ENCODE data around the gene ARHGEF3. TPM values are rescaled to one million over a fixed set of nuclear protein-coding genes. Genes with fewer than 3 reads are reported as not detected.

Gene ARHGEF3
- total RNA-seq, 1 experiment from 2014 or later, result 7.9 TPM

DNA sequence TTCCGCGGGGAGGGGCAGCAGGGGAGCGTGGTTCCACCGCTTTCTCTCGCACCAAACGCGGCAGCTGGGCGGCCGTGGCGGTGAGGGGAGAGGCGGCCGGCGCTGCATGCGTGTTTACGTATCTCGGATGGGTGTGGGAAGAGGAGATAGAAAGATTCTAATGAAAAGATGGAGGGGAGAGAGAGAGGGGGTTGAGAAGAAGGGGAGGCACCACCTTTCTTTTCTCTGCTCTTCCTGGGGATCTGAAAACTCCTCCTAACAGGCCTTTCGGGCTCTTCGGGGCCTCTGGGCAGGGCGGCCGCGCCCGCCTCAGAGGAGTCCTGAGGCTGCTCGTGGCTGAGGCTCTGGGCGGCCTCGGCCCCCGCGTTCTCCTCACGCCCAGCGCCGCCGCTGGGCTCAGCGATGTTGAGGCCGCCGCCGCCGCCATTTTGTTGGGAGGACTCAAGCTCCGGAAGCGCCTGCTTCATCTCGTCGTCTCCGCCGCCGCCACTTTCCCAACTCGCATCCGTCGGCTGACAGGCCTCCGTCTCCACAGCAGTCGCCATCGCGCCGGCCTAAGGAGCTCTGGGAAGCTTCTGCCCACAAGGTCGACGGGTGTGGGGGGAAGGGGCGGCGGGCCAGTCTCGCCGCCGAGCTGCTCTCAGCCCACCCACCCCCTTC is 119.2 kb downstream of the ARHGEF3 start (continued):
- TF ChIP-seq, protein P1, sequence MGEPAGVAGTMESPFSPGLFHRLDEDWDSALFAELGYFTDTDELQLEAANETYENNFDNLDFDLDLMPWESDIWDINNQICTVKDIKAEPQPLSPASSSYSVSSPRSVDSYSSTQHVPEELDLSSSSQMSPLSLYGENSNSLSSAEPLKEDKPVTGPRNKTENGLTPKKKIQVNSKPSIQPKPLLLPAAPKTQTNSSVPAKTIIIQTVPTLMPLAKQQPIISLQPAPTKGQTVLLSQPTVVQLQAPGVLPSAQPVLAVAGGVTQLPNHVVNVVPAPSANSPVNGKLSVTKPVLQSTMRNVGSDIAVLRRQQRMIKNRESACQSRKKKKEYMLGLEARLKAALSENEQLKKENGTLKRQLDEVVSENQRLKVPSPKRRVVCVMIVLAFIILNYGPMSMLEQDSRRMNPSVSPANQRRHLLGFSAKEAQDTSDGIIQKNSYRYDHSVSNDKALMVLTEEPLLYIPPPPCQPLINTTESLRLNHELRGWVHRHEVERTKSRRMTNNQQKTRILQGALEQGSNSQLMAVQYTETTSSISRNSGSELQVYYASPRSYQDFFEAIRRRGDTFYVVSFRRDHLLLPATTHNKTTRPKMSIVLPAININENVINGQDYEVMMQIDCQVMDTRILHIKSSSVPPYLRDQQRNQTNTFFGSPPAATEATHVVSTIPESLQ (CRISPR knock-in tag; IDR thresholded peaks at IDR 0.05), result no peak
- no peak for TF ChIP-seq GTF2I (CRISPR knock-in tag; conservative IDR thresholded peaks at IDR 0.05)
- TF ChIP-seq, protein P2, sequence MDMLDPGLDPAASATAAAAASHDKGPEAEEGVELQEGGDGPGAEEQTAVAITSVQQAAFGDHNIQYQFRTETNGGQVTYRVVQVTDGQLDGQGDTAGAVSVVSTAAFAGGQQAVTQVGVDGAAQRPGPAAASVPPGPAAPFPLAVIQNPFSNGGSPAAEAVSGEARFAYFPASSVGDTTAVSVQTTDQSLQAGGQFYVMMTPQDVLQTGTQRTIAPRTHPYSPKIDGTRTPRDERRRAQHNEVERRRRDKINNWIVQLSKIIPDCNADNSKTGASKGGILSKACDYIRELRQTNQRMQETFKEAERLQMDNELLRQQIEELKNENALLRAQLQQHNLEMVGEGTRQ (CRISPR knock-in tag; IDR thresholded peaks at IDR 0.05), result no peak
- TF ChIP-seq, protein P3, sequence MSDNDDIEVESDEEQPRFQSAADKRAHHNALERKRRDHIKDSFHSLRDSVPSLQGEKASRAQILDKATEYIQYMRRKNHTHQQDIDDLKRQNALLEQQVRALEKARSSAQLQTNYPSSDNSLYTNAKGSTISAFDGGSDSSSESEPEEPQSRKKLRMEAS (CRISPR knock-in tag; IDR thresholded peaks at IDR 0.05), result no peak
- TF ChIP-seq, protein P4, sequence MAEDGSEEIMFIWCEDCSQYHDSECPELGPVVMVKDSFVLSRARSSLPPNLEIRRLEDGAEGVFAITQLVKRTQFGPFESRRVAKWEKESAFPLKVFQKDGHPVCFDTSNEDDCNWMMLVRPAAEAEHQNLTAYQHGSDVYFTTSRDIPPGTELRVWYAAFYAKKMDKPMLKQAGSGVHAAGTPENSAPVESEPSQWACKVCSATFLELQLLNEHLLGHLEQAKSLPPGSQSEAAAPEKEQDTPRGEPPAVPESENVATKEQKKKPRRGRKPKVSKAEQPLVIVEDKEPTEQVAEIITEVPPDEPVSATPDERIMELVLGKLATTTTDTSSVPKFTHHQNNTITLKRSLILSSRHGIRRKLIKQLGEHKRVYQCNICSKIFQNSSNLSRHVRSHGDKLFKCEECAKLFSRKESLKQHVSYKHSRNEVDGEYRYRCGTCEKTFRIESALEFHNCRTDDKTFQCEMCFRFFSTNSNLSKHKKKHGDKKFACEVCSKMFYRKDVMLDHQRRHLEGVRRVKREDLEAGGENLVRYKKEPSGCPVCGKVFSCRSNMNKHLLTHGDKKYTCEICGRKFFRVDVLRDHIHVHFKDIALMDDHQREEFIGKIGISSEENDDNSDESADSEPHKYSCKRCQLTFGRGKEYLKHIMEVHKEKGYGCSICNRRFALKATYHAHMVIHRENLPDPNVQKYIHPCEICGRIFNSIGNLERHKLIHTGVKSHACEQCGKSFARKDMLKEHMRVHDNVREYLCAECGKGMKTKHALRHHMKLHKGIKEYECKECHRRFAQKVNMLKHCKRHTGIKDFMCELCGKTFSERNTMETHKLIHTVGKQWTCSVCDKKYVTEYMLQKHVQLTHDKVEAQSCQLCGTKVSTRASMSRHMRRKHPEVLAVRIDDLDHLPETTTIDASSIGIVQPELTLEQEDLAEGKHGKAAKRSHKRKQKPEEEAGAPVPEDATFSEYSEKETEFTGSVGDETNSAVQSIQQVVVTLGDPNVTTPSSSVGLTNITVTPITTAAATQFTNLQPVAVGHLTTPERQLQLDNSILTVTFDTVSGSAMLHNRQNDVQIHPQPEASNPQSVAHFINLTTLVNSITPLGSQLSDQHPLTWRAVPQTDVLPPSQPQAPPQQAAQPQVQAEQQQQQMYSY (CRISPR knock-in tag; IDR thresholded peaks at IDR 0.05), result 0 out of 2 replicates have a peak, but pooled peaks have one; percentile 9

DNA sequence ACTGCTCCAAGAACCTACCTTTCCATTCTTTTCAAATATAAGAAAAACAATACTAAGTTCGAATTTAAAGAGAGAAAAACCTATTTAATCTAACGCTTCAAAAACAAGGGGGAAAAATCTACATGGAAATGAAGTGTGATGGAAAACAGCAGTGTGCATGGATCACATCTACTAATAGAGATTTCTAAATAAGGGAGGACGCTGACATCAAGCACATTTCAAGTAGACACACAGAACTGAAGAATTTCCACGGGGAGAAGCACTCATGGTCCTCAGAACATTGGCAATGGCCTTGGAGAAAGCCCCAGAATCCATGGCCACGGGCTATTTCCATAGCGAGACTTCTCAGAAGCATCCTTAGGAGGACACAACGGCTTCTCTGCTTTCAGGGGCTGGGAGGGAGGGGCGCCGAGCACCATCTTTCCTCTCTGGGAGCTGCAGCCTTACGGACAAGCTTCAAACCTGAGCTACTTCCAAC is 119.7 kb downstream of the ARHGEF3 start:
- POLR2A ChIA-PET, result interaction anchor here (0.6 kb wide), 1 partner anchor 8 kb away, joined by 6 read pairs; no protein-coding TSS in a partner anchor
- TF ChIP-seq ZNF219 (CRISPR knock-in tag; IDR thresholded peaks at IDR 0.05; ENCODE audit: borderline replicate concordance), result no peak
- TF ChIP-seq ETV6 (CRISPR knock-in tag; IDR thresholded peaks at IDR 0.05), result no peak
- TF ChIP-seq JAZF1 (CRISPR knock-in tag; IDR thresholded peaks at IDR 0.05), result no peak
- Mint-ChIP-seq H3K4me3 (peak overlapping the region; percentile 84), H3K27ac (peak overlapping the region; percentile 78), H3K27me3 (ENCODE audit: low read depth) (peaks cover 37% of the 10 kb centered on the region), H3K4me1 (peaks cover 38% of the 10 kb centered on the region), H3K36me3 (peaks cover 18% of the 10 kb centered on the region), H3K9me3 (peaks cover 12% of the 10 kb centered on the region)
- CTCF ChIA-PET, result interaction anchor here (1.0 to 2.0 kb wide), 5 partner anchors 18 to 307 kb away, joined by 4 to 10 read pairs (median 7); partner anchors contain the start of gene ARHGEF3
- DNase-seq (ENCODE audit: low spot score) (no peak), ATAC-seq (peak; percentile 75)

DNA sequence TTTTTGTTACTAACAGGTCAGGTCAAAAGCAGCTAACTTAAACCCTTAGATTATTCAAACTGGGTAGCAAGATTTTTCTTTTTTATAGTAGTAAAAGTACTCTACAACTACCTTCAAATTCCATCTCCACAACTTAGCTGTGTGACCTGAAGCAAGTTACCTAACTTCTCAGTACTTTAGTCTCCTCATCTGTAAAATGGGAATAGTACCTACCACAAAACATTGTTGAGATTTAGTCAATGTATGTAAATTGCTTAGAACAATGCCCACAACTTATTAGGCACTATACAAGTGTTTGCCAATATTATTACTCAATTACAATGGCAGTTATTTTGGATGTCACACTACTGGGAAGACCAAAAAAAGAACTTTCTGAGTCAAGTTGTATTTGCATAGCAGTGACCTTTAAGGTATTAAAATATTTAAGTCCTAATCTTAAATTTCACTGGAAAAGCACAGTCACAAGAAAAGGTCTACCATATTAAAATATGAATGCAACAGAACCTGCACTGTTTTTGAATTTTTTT is 121.6 kb downstream of the ARHGEF3 start:
- DNase-seq (ENCODE audit: low spot score) (no peak), ATAC-seq (no peak)
- TF ChIP-seq MXD4 (CRISPR knock-in tag; IDR thresholded peaks at IDR 0.05; ENCODE audit: borderline replicate concordance) (no peak), JAZF1 (CRISPR knock-in tag; IDR thresholded peaks at IDR 0.05) (no peak), ZNF138 (CRISPR knock-in tag; conservative IDR thresholded peaks at IDR 0.05) (no peak), HMGA2 (CRISPR knock-in tag; IDR thresholded peaks at IDR 0.05) (no peak), RORB (CRISPR knock-in tag; IDR thresholded peaks at IDR 0.05) (no peak), ZBTB21 (CRISPR knock-in tag; IDR thresholded peaks at IDR 0.05; ENCODE audit: borderline replicate concordance) (no peak), NFATC4 (CRISPR knock-in tag; IDR thresholded peaks at IDR 0.05) (no peak), FOXK1 (CRISPR knock-in tag; IDR thresholded peaks at IDR 0.05) (no peak), SMAD4 (CRISPR knock-in tag; IDR thresholded peaks at IDR 0.05) (no peak), ZNF396 (CRISPR knock-in tag; IDR thresholded peaks at IDR 0.05; ENCODE audit: borderline replicate concordance) (no peak), SP1 (CRISPR knock-in tag; conservative IDR thresholded peaks at IDR 0.05) (no peak), ESRRA (CRISPR knock-in tag; IDR thresholded peaks at IDR 0.05; ENCODE audit: borderline replicate concordance) (no peak), KAT7 (CRISPR knock-in tag; IDR thresholded peaks at IDR 0.05; ENCODE audit: borderline replicate concordance) (no peak), ZNF219 (CRISPR knock-in tag; IDR thresholded peaks at IDR 0.05; ENCODE audit: borderline replicate concordance) (no peak), NR2C2 (CRISPR knock-in tag; IDR thresholded peaks at IDR 0.05) (no peak), OVOL2 (CRISPR knock-in tag; IDR thresholded peaks at IDR 0.05; ENCODE audit: borderline replicate concordance) (no peak)
- TF ChIP-seq, protein P4 (CRISPR knock-in tag; IDR thresholded peaks at IDR 0.05), result no peak
- Mint-ChIP-seq H3K36me3 (peaks cover 18% of the 10 kb centered on the region), H3K4me3 (peak overlapping the region; percentile 29; the same call in 1 of the 2 replicates), H3K4me1 (peaks cover 38% of the 10 kb centered on the region), H3K27me3 (ENCODE audit: low read depth) (peaks cover 19% of the 10 kb centered on the region), H3K27ac (no peak overlapping the region), H3K9me3 (peaks cover 12% of the 10 kb centered on the region)
- ChIA-PET CTCF (interaction anchor here (1.2 kb wide), 1 partner anchor 309 kb away, joined by 3 read pairs; no protein-coding TSS in a partner anchor), POLR2A (no interaction called here)

Measured in WTC11 (cell line).